DOHH2 (cell line): ENCODE data around the gene NEK11.

Source experiments
- CTCF ChIP-seq: fragments of 200-600 bp; sonication (generic); IDR thresholded peaks from one replicate; pipeline ENCODE4 v1.5.1; 2014; ENCODE audit warnings: antibody characterized with exemption, mild to moderate bottlenecking, low read depth, low read length; ENCODE audit not compliant: poor library complexity, severe bottlenecking
- EZH2phosphoT487 ChIP-seq: fragments of 200-600 bp; sonication (generic); IDR thresholded peaks from 2 replicates; pipeline ENCODE4 v1.6.1; 2017; ENCODE audit warnings: borderline replicate concordance, mild to moderate bottlenecking, antibody characterized with exemption, low read length, moderate library complexity, mixed read lengths

- TF ChIP-seq CTCF (no peak), EZH2phosphoT487 (no peak)
Observed at GRCh38 chr3:131169331-131169730, 142.7 kb downstream of the NEK11 start.
